Superior temporal gyrus (tissue), 1 donor: ENCODE results near the gene EPB41L4B.

Experiments
- DNase-seq: peaks from one replicate; pipeline ENCODE4 v3.0.0-alpha.2; 2016; ENCODE audit errors: extremely low spot score

EPB41L4B gene

DNA sequence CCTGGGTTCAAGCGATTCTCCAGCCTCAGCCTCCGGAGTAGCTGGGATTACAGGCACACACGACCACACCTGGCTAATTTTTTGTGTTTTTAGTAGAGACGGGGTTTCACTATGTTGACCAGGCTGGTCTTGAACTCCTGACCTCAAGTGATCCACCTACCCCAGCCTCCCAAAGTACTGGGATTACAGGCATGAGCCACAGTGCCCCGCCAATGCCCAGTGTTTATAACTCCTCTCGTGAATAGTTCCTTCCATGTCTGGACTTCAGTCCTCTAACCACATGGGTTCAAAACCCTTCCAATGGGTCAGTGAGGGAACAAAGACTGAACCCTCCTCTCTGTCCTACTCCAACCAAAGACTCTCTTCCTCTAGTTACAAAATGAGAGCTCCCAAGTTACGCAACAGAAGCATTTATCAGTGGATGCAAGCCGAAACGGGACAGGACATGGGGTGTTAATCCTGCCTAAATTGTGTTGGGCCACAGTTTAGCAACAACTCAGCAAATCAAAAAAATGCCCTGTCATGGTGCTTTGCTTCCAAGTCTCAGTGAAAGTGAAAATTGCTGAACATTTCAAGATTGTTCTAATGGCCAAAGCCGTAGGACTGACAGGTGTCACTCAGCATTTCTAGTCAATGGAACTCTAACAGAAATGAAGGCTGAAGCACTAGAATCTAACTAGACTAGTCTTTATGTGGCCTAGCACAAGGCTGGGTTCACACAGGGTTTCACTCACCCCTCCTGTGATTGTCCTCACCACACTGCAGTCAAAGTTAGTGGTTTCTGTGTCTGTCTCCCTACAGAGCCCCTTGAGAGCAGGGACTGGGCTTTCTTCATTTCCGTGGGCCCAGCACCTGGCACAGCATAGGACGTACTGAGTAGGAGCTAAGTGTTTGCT, 197.9 kb downstream of the EPB41L4B start:
- no peak for DNase-seq
